ENCODE data around the gene SLFN14. TPM values are rescaled to one million over a fixed set of nuclear protein-coding genes. Genes with fewer than 3 reads are reported as not detected.
A peak's percentile ranks its signal among the peaks of the same experiment; 100 is the strongest.
"Not testable (repeated sequence)": the region's sequence is repeated elsewhere in the genome, so short reads cannot be mapped to it uniquely, and the experiment has no call there.

The SLFN14 gene
- total and polyA plus RNA-seq, 4 donors = 0.30 TPM; not detected in 3

DNA sequence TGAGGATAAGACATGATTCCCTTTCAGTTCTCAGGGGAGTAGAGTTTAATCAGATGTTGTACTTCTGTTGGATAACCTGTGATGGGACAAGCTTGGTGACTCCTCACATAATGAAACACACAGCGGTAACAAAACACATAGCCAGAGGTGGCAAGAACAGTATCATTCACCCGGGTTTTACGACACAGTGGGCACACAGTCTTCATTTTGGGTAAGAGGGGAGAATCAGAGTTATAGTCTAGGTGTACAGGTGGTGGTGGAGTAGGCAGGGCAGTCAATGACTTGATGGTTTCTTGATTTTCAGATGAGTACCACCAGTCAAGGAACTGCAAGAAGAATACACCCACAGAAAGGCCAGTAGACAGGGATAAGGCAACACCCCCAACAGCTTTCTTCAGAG, 15.1 kb upstream of the SLFN14 start:
- no peak overlapping the region for H3K4me3 ChIP-seq (ENCODE audit: low read length in 2 of 2)
- DNase-seq = no peak
- WGBS, 2 donors = 87 to 88% methylated on average over 3 of the region's 3 CpGs

DNA sequence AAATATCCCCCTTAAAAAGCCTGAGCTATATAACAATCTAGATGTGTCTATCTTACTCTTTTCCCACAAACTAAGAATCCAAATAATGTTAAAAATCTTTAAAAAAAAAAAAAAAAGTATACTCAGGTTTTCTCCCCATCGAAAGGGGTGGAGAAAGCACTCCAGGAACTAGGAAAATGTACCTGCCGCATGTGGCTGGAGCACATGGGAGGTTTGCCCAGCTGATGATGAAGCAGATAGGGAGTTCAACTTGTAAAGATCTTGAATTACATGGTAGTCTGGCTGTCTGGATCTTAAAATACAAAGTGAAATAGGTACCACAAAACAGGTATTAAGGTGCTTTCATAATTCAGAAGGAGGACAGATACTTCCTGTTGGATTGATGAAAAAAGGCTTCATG, 8.8 kb upstream of the SLFN14 start:
- Histone ChIP-seq H3K9me3 (ENCODE audit: control insufficient read depth, low read length) (no peaks in the 10 kb centered on the region), H3K27me3 (ENCODE audit: control insufficient read depth in 1 of 2, insufficient read depth in 2 of 2, low read length in 1 of 2) (no peaks in the 10 kb centered on the region), H3K27ac (ENCODE audit: low read depth in 1 of 2, low read length in 2 of 2) (no peak overlapping the region), H3K4me3 (ENCODE audit: low read length in 2 of 2) (no peak overlapping the region), H3K4me1 (ENCODE audit: control insufficient read depth in 1 of 2, insufficient read depth in 2 of 2, low read length in 2 of 2) (peaks cover 2 to 5% of the 10 kb centered on the region in 2 donors), H3K36me3 (ENCODE audit: control insufficient read depth in 1 of 2, insufficient read depth in 2 of 2, low read length in 1 of 2) (no peaks in the 10 kb centered on the region)
- ATAC-seq (ENCODE audit: low FRiP score) (no peak), DNase-seq (no peak)
- whole genome bisulfite sequencing, 2 donors = 81 to 84% methylated on average over 2 of the region's 2 CpGs
- intact Hi-C loops (cut with DNase I) = no loop called here

More for the DNA sequence above, 15.1 kb upstream of the SLFN14 start:
- Histone ChIP-seq H3K36me3 (ENCODE audit: control insufficient read depth in 1 of 2, insufficient read depth in 2 of 2, low read length in 1 of 2) (no peaks in the 10 kb centered on the region), H3K27ac (ENCODE audit: low read depth in 1 of 2, low read length in 2 of 2) (no peak overlapping the region), H3K27me3 (ENCODE audit: control insufficient read depth in 1 of 2, insufficient read depth in 2 of 2, low read length in 1 of 2) (no peaks in the 10 kb centered on the region), H3K9me3 (ENCODE audit: control insufficient read depth, low read length) (no peaks in the 10 kb centered on the region), H3K4me1 (ENCODE audit: control insufficient read depth in 1 of 2, insufficient read depth in 2 of 2, low read length in 2 of 2) (no peaks in the 10 kb centered on the region)
- intact Hi-C loops (cut with DNase I) = loop anchor here in 1 of 2 donors (5.0 kb wide), 1 partner anchor 232 kb away; the partner anchor contains the start of gene TAF15
- ATAC-seq (ENCODE audit: low FRiP score) = no peak

DNA sequence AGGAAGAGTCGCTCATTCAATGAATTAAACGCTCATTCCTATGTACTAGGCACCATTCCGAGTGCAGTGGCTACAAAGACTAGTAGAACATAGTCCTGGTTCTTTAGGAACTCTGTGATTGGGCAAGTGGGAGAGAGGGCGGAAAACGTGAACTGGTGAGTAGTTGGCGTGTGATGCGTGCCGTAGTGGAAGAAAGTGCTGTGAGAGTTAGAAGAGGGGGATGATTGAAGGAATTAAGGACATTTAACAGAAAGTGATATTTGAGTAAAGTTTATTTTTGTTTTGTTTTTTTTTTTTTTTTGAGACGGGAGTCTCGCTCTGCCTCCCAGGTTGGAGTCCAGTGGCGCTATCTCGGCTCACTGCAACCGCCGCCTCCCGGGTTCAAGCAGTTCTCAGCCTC, 7.9 kb upstream of the SLFN14 start:
- Histone ChIP-seq H3K4me3 (ENCODE audit: low read length in 2 of 2) (peak overlapping the region; percentile 73 to 96), H3K36me3 (ENCODE audit: control insufficient read depth in 1 of 2, insufficient read depth in 2 of 2, low read length in 1 of 2) (no peaks in the 10 kb centered on the region), H3K27ac (ENCODE audit: low read depth in 1 of 2, low read length in 2 of 2) (no peak overlapping the region), H3K9me3 (ENCODE audit: control insufficient read depth, low read length) (no peaks in the 10 kb centered on the region), H3K4me1 (ENCODE audit: control insufficient read depth in 1 of 2, insufficient read depth in 2 of 2, low read length in 2 of 2) (peaks cover 2 to 5% of the 10 kb centered on the region in 2 donors), H3K27me3 (ENCODE audit: control insufficient read depth in 1 of 2, insufficient read depth in 2 of 2, low read length in 1 of 2) (no peaks in the 10 kb centered on the region)
- intact Hi-C loops (cut with DNase I) = no loop called here
- WGBS, 2 donors = 17 to 23% methylated on average over 15 of the region's 15 CpGs
- no peak for DNase-seq
- ATAC-seq (ENCODE audit: low FRiP score) = no peak

DNA sequence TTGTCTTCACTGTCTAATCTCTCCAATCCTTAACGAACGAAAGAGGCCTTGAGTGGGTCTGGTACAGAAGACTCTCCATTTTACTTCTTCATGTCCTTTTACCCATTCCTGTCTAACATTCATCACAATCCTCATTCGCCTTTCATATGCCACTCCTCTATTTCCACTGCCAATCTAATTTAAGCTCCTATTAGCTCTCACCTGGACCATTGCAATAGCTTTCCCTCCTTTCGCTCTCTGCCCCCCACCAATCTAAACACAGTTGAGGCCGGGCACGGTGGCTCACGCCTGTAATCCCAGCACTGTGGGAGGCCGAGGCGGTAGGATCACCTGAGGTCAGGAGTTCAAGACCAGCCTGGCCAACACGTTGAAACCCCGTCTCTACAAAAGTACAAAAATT, 6.3 kb upstream of the SLFN14 start:
- no peaks in the 10 kb centered on the region for H3K27me3 ChIP-seq (ENCODE audit: control insufficient read depth in 1 of 2, insufficient read depth in 2 of 2, low read length in 1 of 2)
- H3K36me3 ChIP-seq (ENCODE audit: control insufficient read depth in 1 of 2, insufficient read depth in 2 of 2, low read length in 1 of 2) = no peaks in the 10 kb centered on the region
- no peak overlapping the region for H3K4me3 ChIP-seq (ENCODE audit: low read length in 2 of 2)
- H3K27ac ChIP-seq (ENCODE audit: low read depth in 1 of 2, low read length in 2 of 2) = no peak overlapping the region
- DNase-seq (no peak), ATAC-seq (ENCODE audit: low FRiP score) (no peak)
- H3K4me1 ChIP-seq (ENCODE audit: control insufficient read depth in 1 of 2, insufficient read depth in 2 of 2, low read length in 2 of 2) = peaks cover 2 to 5% of the 10 kb centered on the region in 2 donors
- H3K9me3 ChIP-seq (ENCODE audit: control insufficient read depth, low read length) = no peaks in the 10 kb centered on the region
- intact Hi-C loops (cut with DNase I) = loop anchor here in 1 of 2 donors (1.0 kb wide), 1 partner anchor 20 kb away; the partner anchor contains the start of gene AP2B1
- 68 to 72% methylated on average over 11 of the region's 11 CpGs for WGBS, 2 donors

DNA sequence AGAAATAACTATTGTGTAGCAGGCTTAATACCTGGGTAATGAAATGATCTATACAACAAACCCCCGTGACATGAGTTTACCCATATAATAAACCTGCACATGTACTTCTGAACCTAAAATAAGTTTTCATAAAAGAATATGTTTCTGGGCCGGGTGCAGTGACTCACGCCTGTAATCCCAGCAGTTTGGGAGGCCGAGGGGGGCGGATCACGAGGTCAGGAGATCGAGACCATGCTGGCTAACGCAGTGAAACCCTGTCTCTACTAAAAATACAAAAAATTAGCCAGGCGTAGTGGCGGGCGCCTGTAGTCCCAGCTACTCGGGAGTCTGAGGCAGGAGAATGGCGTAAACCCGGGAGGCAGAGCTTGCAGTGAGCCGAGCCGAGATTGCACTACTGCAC, 2.6 kb upstream of the SLFN14 start:
- H3K9me3 ChIP-seq (ENCODE audit: control insufficient read depth, low read length); ATAC-seq (ENCODE audit: low FRiP score); H3K36me3 ChIP-seq (ENCODE audit: control insufficient read depth in 1 of 2, insufficient read depth in 2 of 2, low read length in 1 of 2); DNase-seq; intact Hi-C loops (cut with DNase I); H3K4me1 ChIP-seq (ENCODE audit: control insufficient read depth in 1 of 2, insufficient read depth in 2 of 2, low read length in 2 of 2); H3K27ac ChIP-seq (ENCODE audit: low read depth in 1 of 2, low read length in 2 of 2); H3K4me3 ChIP-seq (ENCODE audit: low read length in 2 of 2); H3K27me3 ChIP-seq (ENCODE audit: control insufficient read depth in 1 of 2, insufficient read depth in 2 of 2, low read length in 1 of 2): not testable (repeated sequence)
- WGBS, 2 donors = 76 to 78% methylated on average over 16 of the region's 16 CpGs

DNA sequence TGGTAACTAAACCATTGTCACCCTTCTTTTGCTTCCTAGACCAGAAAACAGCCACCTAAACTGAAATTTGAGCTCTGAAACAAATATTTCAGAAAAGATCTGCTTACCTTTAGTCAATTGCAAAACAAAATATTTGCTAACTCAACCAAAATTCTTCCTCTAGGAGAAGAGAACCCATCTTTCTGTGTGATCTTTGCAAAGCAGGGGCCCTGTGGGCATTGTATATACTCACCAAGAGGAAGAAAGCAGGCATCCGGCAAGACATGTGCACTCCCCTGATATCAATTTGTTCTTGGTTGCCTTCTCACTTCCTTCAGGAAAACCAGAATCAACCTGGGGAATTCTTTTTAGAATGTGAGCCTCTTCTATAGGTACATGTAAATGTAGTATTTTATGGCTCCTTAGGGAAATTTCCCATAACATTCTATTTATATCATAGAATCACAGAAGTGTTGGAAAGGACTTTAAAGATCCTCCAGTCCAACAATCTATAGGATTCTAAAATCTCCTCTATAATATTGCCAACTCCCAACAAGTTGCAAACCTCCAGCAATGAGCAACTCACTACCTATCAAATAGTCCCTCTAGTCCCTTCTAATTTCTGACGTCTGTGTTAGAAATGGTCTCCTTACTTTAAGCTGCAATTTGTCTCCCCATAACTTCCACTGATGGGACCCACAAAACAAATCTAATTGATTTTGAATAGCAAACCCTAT, 966 bp downstream of the SLFN14 start:
- no peak for DNase-seq
- intact Hi-C loops (cut with DNase I) = no loop called here
- peaks cover 0 to 2% of the 10 kb centered on the region in 2 donors for H3K27me3 ChIP-seq (ENCODE audit: control insufficient read depth in 1 of 2, insufficient read depth in 2 of 2, low read length in 1 of 2)
- WGBS, 2 donors = 60 to 64% methylated on average over 2 of the region's 2 CpGs
- no peak overlapping the region for H3K4me3 ChIP-seq (ENCODE audit: low read length in 2 of 2)
- no peaks in the 10 kb centered on the region for H3K4me1 ChIP-seq (ENCODE audit: control insufficient read depth in 1 of 2, insufficient read depth in 2 of 2, low read length in 2 of 2)
- H3K36me3 ChIP-seq (ENCODE audit: control insufficient read depth in 1 of 2, insufficient read depth in 2 of 2, low read length in 1 of 2) = no peaks in the 10 kb centered on the region
- H3K9me3 ChIP-seq (ENCODE audit: control insufficient read depth, low read length) = no peaks in the 10 kb centered on the region
- H3K27ac ChIP-seq (ENCODE audit: low read depth in 1 of 2, low read length in 2 of 2) = no peak overlapping the region
- ATAC-seq (ENCODE audit: low FRiP score) = no peak

DNA sequence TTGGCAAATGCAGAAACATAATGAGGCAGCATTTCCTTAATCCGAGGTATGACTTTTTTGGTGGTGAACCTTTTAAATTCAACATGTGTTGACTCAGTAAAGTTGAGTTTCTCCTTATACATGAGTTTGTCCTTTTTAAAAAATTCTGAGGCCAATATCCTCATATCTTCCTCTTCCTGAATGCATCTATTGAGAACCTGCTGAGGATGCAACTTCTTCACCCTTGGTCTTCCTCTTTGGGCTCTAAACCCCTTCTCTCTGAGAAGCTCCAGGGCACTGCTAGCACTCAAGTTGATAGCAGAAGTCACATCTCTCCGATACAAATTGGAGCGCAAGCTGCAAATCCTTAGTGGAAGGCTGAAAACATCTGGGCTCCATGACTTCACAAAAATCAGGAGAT, 3.3 kb downstream of the SLFN14 start:
- ATAC-seq (ENCODE audit: low FRiP score) (no peak), DNase-seq (no peak)
- Histone ChIP-seq H3K4me1 (ENCODE audit: control insufficient read depth in 1 of 2, insufficient read depth in 2 of 2, low read length in 2 of 2) (no peaks in the 10 kb centered on the region), H3K9me3 (ENCODE audit: control insufficient read depth, low read length) (no peaks in the 10 kb centered on the region), H3K27ac (ENCODE audit: low read depth in 1 of 2, low read length in 2 of 2) (no peak overlapping the region), H3K4me3 (ENCODE audit: low read length in 2 of 2) (no peak overlapping the region), H3K27me3 (ENCODE audit: control insufficient read depth in 1 of 2, insufficient read depth in 2 of 2, low read length in 1 of 2) (peaks cover 0 to 2% of the 10 kb centered on the region in 2 donors), H3K36me3 (ENCODE audit: control insufficient read depth in 1 of 2, insufficient read depth in 2 of 2, low read length in 1 of 2) (no peaks in the 10 kb centered on the region)
- WGBS, 2 donors = 84 to 85% methylated on average over 3 of the region's 3 CpGs
- intact Hi-C loops (cut with DNase I) = no loop called here

DNA sequence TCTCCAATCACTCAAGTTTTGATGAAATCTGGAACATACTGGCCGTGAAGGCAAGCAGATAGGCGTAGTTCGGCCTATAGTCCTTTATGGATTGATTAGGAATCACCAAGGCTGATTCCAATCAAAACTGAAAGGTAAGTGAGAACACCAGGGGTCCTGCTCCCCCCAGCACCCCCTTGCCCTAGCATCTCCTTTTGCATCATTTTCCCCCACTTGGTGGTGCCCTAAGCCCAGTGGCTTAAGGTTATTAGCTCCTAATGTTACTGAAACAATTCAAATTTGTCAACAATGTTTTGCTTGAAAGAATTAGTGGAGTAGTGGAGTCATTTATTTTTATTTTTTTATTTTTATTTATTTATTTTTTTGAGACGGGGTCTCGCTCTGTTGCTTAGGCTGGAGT, 4.9 kb downstream of the SLFN14 start:
- Histone ChIP-seq H3K4me1 (ENCODE audit: control insufficient read depth in 1 of 2, insufficient read depth in 2 of 2, low read length in 2 of 2) (no peaks in the 10 kb centered on the region), H3K27ac (ENCODE audit: low read depth in 1 of 2, low read length in 2 of 2) (no peak overlapping the region), H3K9me3 (ENCODE audit: control insufficient read depth, low read length) (no peaks in the 10 kb centered on the region), H3K27me3 (ENCODE audit: control insufficient read depth in 1 of 2, insufficient read depth in 2 of 2, low read length in 1 of 2) (peaks cover 0 to 4% of the 10 kb centered on the region in 2 donors), H3K36me3 (ENCODE audit: control insufficient read depth in 1 of 2, insufficient read depth in 2 of 2, low read length in 1 of 2) (no peaks in the 10 kb centered on the region), H3K4me3 (ENCODE audit: low read length in 2 of 2) (no peak overlapping the region)
- WGBS, 2 donors = 82 to 83% methylated on average over 5 of the region's 5 CpGs
- intact Hi-C loops (cut with DNase I) = no loop called here
- no peak for DNase-seq
- ATAC-seq (ENCODE audit: low FRiP score) = no peak

DNA sequence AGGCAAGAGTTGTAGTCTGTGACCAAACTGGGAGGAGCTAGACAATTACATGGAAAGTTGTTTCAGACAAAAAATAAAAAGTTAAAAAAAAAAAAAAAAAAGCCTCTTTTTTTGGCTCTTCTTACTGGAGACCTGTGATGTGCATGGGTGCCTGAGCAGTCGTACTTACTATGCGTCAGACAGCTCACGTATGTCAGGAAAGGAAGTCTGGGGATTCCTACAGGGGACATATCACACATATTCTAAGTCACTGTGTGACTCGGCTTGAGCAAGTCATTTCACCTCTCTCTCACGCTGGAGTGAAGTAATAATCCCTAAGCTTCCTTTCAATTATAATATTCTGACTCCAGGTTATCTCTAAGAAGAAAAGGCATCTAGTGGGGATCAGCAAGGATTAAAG, 6.0 kb downstream of the SLFN14 start:
- ATAC-seq (ENCODE audit: low FRiP score) = no peak
- H3K36me3 ChIP-seq (ENCODE audit: control insufficient read depth in 1 of 2, insufficient read depth in 2 of 2, low read length in 1 of 2) = no peaks in the 10 kb centered on the region
- H3K9me3 ChIP-seq (ENCODE audit: control insufficient read depth, low read length) = no peaks in the 10 kb centered on the region
- no peak overlapping the region for H3K27ac ChIP-seq (ENCODE audit: low read depth in 1 of 2, low read length in 2 of 2)
- H3K4me1 ChIP-seq (ENCODE audit: control insufficient read depth in 1 of 2, insufficient read depth in 2 of 2, low read length in 2 of 2) = no peaks in the 10 kb centered on the region
- H3K27me3 ChIP-seq (ENCODE audit: control insufficient read depth in 1 of 2, insufficient read depth in 2 of 2, low read length in 1 of 2) = peaks cover 0 to 4% of the 10 kb centered on the region in 2 donors
- WGBS, 2 donors = 71 to 74% methylated on average over 5 of the region's 5 CpGs
- intact Hi-C loops (cut with DNase I) = no loop called here
- H3K4me3 ChIP-seq (ENCODE audit: low read length in 2 of 2) = no peak overlapping the region
- DNase-seq = no peak
